ENCODE data around the gene YRDC.
A peak's percentile ranks its signal among the peaks of the same experiment; 100 is the strongest.

The YRDC gene

GRCh38 chr1:37808369-37809319, 636 bp upstream of the YRDC start:
- Mint-ChIP-seq H3K4me3 (peak overlapping the region; percentile 92), H3K9me3 (no peaks in the 10 kb centered on the region), H3K4me1 (peaks cover 24% of the 10 kb centered on the region), H3K27me3 (ENCODE audit: low read depth, poor library complexity) (no peaks in the 10 kb centered on the region), H3K36me3 (ENCODE audit: low read depth) (peaks cover 29% of the 10 kb centered on the region), H3K27ac (peak overlapping the region; percentile 93)
- no peak for TF ChIP-seq CTCF (IDR thresholded peaks at IDR 0.05)
- DNase-seq = peak; percentile 85

- Mint-ChIP-seq H3K4me1 (peaks cover 24% of the 10 kb centered on the region), H3K27me3 (ENCODE audit: low read depth, poor library complexity) (no peaks in the 10 kb centered on the region), H3K36me3 (ENCODE audit: low read depth) (peaks cover 41% of the 10 kb centered on the region), H3K9me3 (no peaks in the 10 kb centered on the region), H3K4me3 (peak overlapping the region; percentile 86), H3K27ac (no peak overlapping the region)
- TF ChIP-seq CTCF (IDR thresholded peaks at IDR 0.05) = no peak
- DNase-seq = no peak
Observed at GRCh38 chr1:37807220-37807554, 821 bp downstream of the YRDC start.

GRCh38 chr1:37802439-37802838, 5.6 kb downstream of the YRDC start:
- no peak for DNase-seq
- no peak overlapping the region for H3K27ac Mint-ChIP-seq

GRCh38 chr1:37797750-37798345, 10.2 kb downstream of the YRDC start:
- TF ChIP-seq CTCF (IDR thresholded peaks at IDR 0.05) = no peak
- peaks cover 13% of the 10 kb centered on the region for H3K36me3 Mint-ChIP-seq (ENCODE audit: low read depth)
- H3K9me3 Mint-ChIP-seq = no peaks in the 10 kb centered on the region
- H3K4me1 Mint-ChIP-seq = no peaks in the 10 kb centered on the region
- H3K4me3 Mint-ChIP-seq = no peak overlapping the region
- peaks cover 40% of the 10 kb centered on the region for H3K27me3 Mint-ChIP-seq (ENCODE audit: low read depth, poor library complexity)
- DNase-seq = no peak
- no peak overlapping the region for H3K27ac Mint-ChIP-seq

More at GRCh38 chr1:37802439-37802838, 5.6 kb downstream of the YRDC start:
- Mint-ChIP-seq H3K4me1 (peaks cover 9% of the 10 kb centered on the region), H3K4me3 (no peak overlapping the region), H3K9me3 (no peaks in the 10 kb centered on the region), H3K36me3 (ENCODE audit: low read depth) (peaks cover 48% of the 10 kb centered on the region), H3K27me3 (ENCODE audit: low read depth, poor library complexity) (no peaks in the 10 kb centered on the region)
- no peak for TF ChIP-seq CTCF (IDR thresholded peaks at IDR 0.05)

- Mint-ChIP-seq H3K36me3 (ENCODE audit: low read depth) (no peaks in the 10 kb centered on the region), H3K27me3 (ENCODE audit: low read depth, poor library complexity) (peaks cover 63% of the 10 kb centered on the region), H3K27ac (no peak overlapping the region), H3K4me3 (peak overlapping the region; percentile 71), H3K9me3 (no peaks in the 10 kb centered on the region), H3K4me1 (no peaks in the 10 kb centered on the region)
- no peak for TF ChIP-seq CTCF (IDR thresholded peaks at IDR 0.05)
- peak; percentile 91 for DNase-seq
Observed at GRCh38 chr1:37795340-37796125, 12.5 kb downstream of the YRDC start.
